Prostate gland (tissue), 2 donors: ENCODE data around the gene LUC7L2.

Experiments used
- POLR2A ChIP-seq: fragments of 450-650 bp; IDR thresholded peaks from one replicate; pipeline ENCODE4 v1.6.1; 2016; ENCODE audit warnings: antibody characterized with exemption, mild to moderate bottlenecking
- POLR2AphosphoS5 ChIP-seq: sonication (generic); formaldehyde crosslinking; IDR thresholded peaks from one replicate; pipeline ENCODE4 v1.6.1; 2017; ENCODE audit warnings: antibody characterized with exemption
- TF ChIP-seq, protein P1 (sequence below), 4 experiments: fragments of 200-600 bp in 2 of 4; fragments of 450-650 bp in 2 of 4; sonication (generic) in 2 of 4; IDR thresholded peaks; 1 replicate in 3 of 4; 2 replicates in 1 of 4; pipeline ENCODE4 v1.5.1; 2016 to 2019; ENCODE audit warnings: antibody characterized with exemption in 4 of 4, mild to moderate bottlenecking in 2 of 4, moderate library complexity in 2 of 4

DNA sequence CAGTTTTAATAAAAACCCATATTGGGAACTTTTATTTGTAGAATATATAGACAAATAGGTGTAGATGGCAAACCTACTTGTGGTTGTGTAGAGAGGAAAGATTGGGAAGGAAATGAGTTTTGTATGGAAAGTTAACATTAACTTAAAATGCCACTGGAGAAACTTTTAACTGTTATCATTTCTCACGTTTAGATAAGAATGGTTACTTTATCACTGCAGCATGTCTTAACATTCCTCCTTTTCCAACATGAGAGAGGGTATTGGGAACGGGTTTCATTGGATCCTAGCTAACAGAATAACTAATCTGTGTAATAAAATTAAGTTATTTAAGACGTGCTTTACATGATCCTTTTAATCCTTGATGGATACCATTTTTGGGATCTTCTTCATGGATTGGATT is 1.8 kb downstream of the LUC7L2 start:
- no peak for TF ChIP-seq POLR2A
- TF ChIP-seq POLR2AphosphoS5, result no peak
- TF ChIP-seq, protein P1, sequence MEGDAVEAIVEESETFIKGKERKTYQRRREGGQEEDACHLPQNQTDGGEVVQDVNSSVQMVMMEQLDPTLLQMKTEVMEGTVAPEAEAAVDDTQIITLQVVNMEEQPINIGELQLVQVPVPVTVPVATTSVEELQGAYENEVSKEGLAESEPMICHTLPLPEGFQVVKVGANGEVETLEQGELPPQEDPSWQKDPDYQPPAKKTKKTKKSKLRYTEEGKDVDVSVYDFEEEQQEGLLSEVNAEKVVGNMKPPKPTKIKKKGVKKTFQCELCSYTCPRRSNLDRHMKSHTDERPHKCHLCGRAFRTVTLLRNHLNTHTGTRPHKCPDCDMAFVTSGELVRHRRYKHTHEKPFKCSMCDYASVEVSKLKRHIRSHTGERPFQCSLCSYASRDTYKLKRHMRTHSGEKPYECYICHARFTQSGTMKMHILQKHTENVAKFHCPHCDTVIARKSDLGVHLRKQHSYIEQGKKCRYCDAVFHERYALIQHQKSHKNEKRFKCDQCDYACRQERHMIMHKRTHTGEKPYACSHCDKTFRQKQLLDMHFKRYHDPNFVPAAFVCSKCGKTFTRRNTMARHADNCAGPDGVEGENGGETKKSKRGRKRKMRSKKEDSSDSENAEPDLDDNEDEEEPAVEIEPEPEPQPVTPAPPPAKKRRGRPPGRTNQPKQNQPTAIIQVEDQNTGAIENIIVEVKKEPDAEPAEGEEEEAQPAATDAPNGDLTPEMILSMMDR (IDR thresholded peaks at IDR 0.05), result no peak
